ENCODE results near the gene PRXL2B.

PRXL2B gene

GRCh38 chr1:2635361-2636010, 48.9 kb downstream of the PRXL2B start:
- DNase-seq (ENCODE audit: low read depth in 2 of 2), result no peak

GRCh38 chr1:2636733-2637132, 50.2 kb downstream of the PRXL2B start:
- DNase-seq (ENCODE audit: low read depth in 2 of 2), result no peak

GRCh38 chr1:2637442-2638145, 51.0 kb downstream of the PRXL2B start:
- DNase-seq (ENCODE audit: low read depth in 2 of 2), result no peak

GRCh38 chr1:2638466-2639115, 52.0 kb downstream of the PRXL2B start:
- DNase-seq (ENCODE audit: low read depth in 2 of 2), result no peak

GRCh38 chr1:2639203-2639602, 52.6 kb downstream of the PRXL2B start:
- DNase-seq (ENCODE audit: low read depth in 2 of 2), result no peak

- no peak for DNase-seq (ENCODE audit: low read depth in 2 of 2)
Observed at GRCh38 chr1:2639607-2640521, 53.3 kb downstream of the PRXL2B start.

- no peak for DNase-seq (ENCODE audit: low read depth in 2 of 2)
Observed at GRCh38 chr1:2640626-2641025, 54.0 kb downstream of the PRXL2B start.

Data from activated CD8-positive, alpha-beta memory T cell treated with anti-CD3 and anti-CD28 coated beads for 4 hours (primary cell).